SH-SY5Y (cell line): ENCODE measurements around the gene PCNX2.

Experiments used
- GATA2 ChIP-seq: IDR thresholded peaks from 2 replicates; pipeline ENCODE4 v1.6.1; 2011; ENCODE audit warnings: mild to moderate bottlenecking, low read depth, low read length
- GATA3 ChIP-seq: IDR thresholded peaks from 2 replicates; pipeline ENCODE4 v1.6.1; 2011; ENCODE audit warnings: low read depth, mild to moderate bottlenecking, low read length, moderate library complexity

DNA sequence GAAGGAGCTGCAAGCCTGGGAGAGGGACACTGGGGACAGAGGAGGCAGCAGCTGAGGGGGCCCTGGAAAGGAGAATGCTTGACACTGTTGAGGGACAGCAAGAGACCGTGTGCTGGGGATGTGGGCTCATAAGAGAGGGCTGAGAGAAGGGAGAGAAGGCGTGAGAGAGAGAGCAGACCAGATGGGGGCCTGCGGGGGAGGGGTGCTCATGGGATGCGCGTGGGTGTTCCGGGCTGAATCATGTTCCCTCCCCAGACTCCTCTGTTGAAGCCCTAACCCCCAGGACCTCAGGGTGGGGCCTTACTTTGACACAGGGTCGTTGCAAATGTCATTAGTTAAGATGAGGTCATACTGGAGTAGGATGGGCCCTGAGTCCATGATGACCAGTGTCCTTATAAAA lies 304.3 kb downstream of the PCNX2 start:
- TF ChIP-seq GATA3: no peak
- no peak for TF ChIP-seq GATA2
